NCI-H345 treated with DMSO at 0.1 percent for 48 hours (cell line): ENCODE results near the gene SERPINB8.

Experiments
- DNase-seq: peaks from one replicate; lab custom pipeline; 2025; ENCODE audit not compliant: unreplicated experiment; lab: John Stamatoyannopoulos, UW

SERPINB8 gene

GRCh38 chr18:63963615-63964256 is 6.1 kb upstream of the SERPINB8 start:
- DNase-seq, result peak; percentile 10

GRCh38 chr18:63964908-63965307 is 5.0 kb upstream of the SERPINB8 start:
- no peak for DNase-seq

- DNase-seq, result no peak
These were observed 4.1 kb upstream of the SERPINB8 start for GRCh38 chr18:63965716-63966330.

GRCh38 chr18:63970809-63971205 is 926 bp downstream of the SERPINB8 start:
- DNase-seq, result no peak

GRCh38 chr18:63971320-63972001 is 1.6 kb downstream of the SERPINB8 start:
- DNase-seq, result no peak

DNA sequence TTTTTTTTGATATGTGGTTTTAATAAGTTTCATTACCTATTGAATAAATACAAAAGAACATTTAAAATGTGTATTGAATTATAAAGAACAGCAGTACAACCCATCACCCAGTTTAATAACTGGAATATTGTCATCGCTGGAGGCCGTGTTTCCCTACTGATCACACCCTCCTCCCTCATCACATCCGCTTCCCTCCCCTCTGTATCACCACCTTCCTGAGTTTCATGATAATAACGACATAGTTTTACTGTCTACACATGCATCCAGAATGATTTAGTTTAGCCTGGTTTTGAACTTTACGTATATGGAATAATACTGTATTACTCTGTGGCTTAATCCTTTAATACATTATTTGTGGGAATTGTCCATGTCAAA is 2.1 kb downstream of the SERPINB8 start:
- DNase-seq, result no peak

- DNase-seq, result no peak
These were observed 5.1 kb downstream of the SERPINB8 start for GRCh38 chr18:63974991-63975390.

GRCh38 chr18:63975628-63976027 is 5.7 kb downstream of the SERPINB8 start:
- no peak for DNase-seq

DNA sequence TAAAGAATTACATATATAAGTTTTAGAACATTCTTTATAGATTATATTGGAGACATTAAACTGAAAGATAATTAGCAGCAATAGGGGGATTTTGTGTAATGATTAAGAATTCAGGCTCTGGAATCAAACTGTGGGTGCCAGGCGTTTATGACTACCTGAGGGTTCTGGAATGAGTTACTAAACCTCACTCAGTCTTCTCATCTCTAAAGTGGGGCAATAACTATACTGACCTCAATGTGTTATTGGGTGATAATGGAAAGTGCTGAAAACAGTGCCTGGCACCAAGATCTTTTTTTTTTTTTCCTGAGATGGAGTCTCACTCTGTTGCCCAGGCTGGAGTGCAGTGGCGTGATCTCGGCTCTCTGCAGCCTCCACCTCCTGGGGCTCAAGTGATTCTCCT is 7.2 kb downstream of the SERPINB8 start:
- DNase-seq, result no peak

- DNase-seq, result peak; percentile 27
These were observed 9.6 kb downstream of the SERPINB8 start for GRCh38 chr18:63979409-63979920.

GRCh38 chr18:63980027-63980426 is 10.1 kb downstream of the SERPINB8 start:
- no peak for DNase-seq

DNA sequence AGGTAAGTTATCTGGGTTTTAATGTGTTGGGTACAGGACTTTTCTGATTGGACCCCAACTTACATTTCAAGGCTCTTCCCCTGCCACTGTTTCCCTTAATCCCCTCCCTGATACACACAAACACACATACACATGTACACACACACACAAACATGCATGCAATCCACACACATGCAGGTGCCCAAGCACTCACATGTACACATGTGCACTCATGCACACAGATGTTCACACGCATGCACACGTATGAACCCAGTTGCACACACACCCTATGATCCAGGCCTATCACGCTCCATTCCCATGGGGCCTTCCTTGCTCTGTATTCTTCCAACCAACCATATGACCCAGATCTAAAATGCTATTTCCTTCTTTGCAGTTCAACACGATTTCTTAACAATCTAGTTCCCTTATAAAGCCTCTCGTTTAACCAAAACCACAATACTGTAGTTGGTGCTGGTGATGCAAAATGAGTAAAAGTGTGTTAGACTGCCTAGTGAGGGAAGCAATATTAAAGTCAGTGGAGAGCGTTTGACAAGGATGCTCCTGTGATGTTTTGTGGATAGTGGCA is 11.1 kb downstream of the SERPINB8 start:
- DNase-seq, result no peak

DNA sequence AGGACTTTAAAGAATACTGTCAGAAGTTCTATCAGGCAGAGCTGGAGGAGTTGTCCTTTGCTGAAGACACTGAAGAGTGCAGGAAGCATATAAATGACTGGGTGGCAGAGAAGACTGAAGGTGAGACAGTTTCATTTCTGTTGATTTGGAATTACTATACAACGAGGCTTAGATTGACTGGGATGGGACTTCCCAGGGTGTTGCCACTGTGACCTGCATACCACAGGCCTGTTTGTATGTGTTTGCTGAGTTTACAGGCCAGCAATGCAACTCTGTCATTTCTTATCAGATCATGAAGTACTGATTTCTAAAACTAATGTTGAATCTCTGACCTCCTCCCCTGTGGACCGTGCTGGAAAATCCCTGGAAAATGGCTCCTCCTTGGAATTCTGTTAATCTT is 11.8 kb downstream of the SERPINB8 start:
- no peak for DNase-seq

DNA sequence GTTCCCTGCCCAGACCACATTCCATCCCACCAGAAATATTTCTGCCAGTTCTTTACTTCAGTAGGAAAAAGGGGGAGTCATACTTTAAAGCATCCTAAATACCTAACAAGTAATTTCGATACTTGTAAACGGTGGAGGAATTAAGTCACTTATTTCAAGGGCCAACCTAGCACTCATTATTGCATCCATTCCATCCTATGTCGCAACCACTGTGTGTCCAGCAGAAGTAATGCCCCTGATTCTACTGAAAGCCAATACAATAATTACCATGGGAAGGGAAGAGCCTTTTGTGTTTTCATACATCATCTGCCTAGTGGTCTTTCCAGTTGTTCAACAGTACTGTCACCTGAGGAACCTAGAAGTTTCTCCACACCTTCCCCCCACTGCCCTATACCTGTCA is 12.5 kb downstream of the SERPINB8 start:
- no peak for DNase-seq

DNA sequence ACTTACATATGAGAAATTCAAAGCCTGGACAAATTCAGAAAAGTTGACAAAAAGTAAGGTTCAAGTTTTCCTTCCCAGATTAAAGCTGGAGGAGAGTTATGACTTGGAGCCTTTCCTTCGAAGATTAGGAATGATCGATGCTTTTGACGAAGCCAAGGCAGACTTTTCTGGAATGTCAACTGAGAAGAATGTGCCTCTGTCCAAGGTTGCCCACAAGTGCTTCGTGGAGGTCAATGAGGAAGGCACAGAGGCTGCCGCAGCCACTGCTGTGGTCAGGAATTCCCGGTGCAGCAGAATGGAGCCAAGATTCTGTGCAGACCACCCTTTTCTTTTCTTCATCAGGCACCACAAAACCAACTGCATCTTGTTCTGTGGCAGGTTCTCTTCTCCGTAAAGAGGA is 17.0 kb downstream of the SERPINB8 start:
- DNase-seq, result no peak

DNA sequence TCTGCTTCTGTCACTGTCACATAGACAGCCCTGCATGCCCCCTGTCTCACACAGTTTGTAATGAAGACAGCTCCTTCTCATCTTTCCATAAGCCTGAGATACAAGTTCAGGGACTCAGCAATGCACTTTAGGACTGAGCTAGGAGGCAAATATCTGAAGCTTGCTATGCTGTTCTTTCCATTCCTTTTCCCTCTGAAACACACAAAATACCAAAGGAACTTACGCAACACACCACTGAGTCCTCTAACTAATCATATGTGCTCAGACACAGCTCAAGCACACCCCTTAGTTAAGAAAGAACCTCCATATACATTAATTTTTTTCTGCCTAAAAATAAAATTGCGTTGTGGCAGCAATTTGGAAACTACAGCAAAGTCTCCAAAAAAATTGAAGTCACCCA is 17.9 kb downstream of the SERPINB8 start:
- no peak for DNase-seq

DNA sequence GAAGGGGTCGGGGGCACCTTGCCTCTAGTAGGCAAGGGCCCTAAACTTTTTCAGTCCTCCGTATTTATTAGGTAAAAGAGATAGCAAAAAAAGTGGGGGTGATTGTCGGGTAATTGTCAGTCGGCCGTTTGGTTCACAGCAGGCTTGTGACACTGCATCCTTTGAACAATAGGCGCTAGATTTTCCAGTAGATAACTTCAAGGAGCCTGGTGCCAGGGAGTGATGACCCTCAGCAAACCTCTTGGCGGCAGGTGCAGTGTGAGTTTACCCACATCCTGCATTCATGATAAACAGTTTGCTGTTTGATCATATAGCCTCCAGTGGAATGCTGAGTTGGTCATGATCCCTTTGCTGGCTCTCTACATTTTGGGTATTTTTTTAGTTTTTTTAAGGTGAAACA is 22.9 kb downstream of the SERPINB8 start:
- no peak for DNase-seq

- no peak for DNase-seq
These were observed 25.0 kb downstream of the SERPINB8 start for GRCh38 chr18:63994783-63995399.

- no peak for DNase-seq
These were observed 27.2 kb downstream of the SERPINB8 start for GRCh38 chr18:63997041-63997440.

DNA sequence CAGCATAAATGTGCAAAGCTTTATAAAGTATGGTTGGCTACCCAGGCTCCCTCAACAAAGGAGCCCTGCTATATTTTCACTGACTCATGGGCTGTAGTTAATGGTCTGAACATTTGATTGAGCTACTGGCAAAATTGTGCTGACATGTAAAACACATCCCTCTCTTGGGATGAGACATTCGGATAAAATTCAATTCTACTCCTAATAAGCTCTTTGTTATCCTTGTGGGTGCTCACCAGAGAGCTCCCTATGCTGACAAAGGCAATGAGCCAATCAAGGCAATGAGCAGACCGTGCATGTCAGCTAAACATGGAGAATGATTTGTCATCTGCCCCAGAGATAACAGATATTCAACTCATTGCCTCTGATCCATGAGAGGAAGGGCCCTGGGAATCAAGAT is 27.7 kb downstream of the SERPINB8 start:
- no peak for DNase-seq

GRCh38 chr18:63999871-64000270 is 30.0 kb downstream of the SERPINB8 start:
- no peak for DNase-seq

GRCh38 chr18:64002581-64002980 is 32.7 kb downstream of the SERPINB8 start:
- DNase-seq, result no peak
